NCI-H774 (cell line): ENCODE data around the gene C16orf87.

Experiments
- DNase-seq: peaks from one replicate; lab custom pipeline; 2025; lab: John Stamatoyannopoulos, UW

Gene C16orf87

DNA sequence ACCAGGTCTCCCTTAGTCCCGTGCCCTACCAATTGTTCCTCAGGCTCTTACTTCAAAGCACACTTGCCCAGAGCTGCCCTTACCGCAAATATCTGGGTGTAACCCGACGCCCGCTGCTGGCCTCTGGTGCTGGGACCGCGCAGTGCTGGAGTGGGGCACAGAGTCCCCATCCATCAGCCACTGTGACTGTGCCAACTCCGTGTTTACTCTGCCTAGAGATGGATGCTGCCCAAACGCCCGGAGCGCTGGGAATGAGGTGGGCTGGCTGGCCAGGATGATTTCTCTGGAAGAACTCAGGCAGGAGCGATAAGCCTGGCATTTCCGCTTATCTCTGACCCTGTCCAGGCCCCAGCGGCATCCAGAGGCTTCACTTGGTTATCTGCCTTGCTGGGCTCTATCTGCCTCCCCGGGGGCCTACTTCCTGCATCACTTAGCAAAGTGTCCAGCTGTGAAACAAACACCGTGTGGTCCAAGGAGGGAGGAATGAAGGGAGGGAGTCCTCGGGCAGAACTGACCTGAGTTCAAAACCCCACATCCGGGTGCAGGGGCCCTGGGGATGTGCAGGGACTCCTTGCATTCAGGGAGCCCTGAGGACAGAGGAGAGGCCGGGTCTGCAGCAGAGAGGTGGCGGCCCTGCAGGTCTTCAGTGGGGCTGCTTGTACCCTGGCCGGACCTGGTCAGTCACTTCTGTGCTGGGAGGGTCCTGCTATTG lies 73.5 kb downstream of the C16orf87 start:
- DNase-seq, result no peak

DNA sequence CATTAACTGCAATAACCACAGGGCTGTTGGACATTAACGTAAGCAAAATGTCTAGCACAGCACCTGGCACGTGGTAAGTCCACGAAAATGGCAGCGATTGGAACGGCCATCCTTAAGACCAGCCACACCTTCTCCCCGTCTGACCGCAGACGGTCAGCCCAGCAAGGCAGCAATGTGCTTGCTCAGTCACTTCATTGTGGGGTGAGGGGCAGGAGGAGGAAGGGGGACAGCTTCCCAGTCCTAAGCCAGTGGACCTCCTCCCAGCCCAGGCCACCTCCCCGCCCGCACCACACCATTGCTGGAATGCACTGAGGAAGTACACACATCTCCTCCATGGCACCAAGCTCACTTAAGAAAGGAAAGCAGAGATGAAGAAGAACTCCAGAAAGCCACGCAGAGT lies 74.2 kb downstream of the C16orf87 start:
- DNase-seq, result no peak

DNA sequence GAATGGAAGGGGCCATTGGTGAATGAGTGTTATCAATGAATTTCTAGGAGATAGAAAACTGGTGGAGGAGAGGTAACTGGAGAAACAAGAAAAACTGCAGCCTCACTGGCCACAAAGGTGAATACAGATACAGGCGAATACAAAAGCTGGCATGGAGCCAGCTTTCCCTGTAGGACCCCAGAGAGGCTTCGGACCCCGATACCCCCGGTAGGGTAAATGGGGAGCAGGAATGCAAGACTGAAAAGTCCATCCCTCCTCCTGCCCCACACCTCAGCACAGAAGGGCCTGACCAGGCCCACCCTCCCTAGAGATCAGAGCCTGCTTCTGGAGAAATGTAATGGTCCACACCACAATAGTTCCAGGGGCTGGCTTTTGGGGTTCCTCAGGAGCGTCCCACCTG lies 78.0 kb downstream of the C16orf87 start:
- DNase-seq, result no peak

DNA sequence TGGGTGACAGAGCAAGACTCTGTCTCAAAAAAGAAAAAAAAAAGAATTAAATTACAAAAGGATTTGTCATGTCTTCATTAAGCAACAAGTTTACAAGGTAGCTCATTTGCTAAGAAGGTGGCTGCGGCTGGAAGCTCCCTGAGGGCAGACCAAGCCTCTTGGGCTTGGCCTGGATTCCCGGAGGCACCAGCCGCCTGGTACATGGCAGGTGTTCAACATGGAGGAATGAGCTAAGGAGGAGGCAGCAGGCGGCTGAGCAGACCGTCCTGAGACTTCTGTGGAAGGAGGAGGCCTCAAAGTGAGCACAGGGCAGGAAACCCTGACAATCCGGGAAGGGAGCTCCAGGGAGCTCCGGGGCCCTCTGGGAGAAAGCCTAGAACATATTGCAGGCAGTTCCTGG lies 79.6 kb downstream of the C16orf87 start:
- DNase-seq, result no peak

DNA sequence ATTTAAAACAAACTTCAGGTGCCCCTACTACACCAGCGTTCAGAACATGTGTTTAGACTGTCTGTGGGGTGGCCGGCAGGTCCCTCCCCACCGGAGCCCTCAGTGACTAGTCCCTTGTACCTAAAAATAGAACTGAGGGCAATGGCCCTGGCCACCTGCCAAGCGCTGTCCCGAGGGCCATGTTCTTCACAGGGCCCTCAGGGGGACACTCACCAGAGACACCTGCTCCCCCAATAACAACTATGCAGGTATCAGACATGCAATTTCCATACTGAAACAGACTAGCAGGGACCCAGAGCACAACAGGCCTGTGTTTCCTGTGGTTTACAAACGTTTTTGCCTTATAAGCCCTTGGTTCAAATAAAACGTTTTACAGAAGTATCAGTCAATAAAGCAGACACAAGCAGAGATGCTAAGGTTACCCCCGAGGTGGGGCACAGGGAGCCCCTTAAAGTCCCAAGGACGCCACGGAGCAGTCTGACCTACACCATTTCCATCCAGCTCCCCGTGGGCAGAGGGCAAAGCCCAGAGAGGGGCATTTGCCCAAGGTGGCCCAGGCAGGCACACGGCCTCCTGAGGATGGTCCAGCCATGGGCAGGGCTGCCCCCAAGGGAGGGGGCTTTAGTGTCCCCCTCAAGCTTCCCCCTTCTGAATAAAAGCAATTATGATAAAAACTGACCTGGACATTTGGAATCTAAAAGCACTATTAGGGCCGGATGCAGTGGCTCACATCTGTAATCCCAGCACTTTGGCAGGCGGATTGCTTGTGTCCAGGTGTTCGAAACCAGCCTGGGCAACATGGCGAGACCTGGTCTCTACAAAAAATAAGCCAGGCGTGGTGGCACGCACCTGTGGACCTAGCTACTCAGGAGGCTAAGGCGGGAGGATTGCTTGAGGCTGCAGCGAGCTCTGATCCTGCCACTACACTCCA lies 81.9 kb downstream of the C16orf87 start:
- no peak for DNase-seq

DNA sequence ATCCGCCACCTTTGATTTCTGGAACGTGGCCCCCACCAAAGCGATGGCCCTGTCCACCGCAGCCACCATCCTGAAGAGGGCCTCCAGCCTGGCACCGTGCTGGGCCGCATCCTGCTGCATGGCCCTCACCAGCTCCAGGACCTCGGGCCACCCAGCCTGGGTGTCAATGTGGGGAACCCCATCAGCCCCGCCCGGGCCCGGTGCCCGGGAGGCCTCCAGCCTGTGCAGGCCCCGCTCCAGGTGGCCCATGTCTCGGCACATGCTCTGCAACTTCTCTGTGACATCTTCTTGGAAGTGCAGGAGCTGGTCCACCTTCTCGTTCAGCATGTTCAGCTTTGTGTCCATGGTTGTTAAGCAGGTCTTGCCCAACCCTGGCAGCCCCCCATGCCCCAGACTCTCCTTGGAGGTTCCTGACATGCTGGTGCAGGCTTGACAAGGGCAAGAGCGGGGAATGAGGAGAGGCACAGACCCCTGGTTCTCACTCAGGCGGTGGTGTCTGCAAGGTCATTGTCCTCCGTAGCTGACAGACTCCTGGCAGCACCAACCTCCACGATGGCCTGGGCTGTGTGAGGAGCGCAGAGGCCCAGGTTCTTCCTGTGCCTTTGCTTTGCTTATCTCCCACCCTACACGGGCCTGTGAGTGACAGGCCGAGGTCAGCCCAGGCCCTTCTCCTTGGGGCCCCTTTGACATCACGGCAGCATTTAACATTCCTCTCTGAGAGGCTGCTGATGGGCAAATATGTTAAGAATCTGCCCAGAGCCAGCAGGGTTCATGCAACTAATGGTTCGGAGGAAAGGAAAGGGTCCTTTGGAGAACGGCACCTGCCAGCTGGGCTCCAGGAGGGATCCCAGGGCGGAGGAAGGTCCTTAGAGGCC lies 83.0 kb downstream of the C16orf87 start, which contains the start of gene MYLK3:
TSS of gene MYLK3 (minus strand) at position 568 of the 875 bp plus-strand sequence. CDS start at position 417, 151 bp downstream.
- no peak for DNase-seq

DNA sequence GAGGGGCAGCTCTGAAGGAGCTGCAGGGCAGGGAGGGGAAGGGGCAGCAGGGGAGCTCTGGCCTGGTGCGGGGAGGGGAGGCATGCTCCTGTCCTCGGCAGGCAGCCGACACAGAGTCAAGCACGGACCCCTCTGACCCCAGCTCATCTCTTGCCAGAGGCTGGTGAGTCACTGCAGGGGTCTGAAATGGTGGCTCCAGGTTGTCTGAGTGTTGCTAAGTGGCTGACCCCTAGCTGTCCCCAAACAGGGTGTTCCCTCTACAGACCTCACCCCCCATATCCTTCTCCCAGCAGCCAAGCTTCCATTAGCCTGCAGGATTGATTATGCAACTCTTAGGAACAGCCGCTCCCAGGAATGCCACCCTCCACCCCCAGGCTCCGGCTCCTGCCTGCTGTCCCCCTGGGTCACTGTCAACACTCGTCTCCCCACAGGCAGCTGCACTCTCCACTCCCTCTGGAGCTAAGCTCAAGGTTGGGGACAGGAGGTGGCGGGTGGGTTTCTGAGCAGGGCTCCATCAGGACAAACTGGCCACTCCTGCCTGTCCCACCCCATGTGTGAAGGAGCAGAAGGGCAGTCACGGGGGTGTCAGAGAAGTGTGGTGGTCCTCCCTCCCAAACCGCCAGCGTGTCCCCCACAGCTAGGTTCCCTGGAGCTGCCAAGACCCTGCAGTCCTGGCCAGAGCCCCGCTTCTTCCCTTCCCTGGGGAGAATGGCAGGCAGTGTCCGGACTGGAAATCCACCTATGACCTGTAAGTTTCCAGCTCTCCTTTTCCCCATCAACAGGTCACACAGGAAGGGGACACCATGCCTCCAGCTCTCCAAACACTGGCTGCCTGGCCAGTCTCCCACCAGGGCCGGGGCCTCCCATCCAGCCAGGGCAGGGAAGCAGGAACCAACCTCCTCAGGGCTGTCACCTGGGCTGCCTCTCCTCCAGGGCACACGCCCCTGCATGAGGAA lies 83.9 kb downstream of the C16orf87 start:
- DNase-seq, result no peak
